DMS 273 treated with DMSO at 0.1 percent for 48 hours (cell line): ENCODE results near the gene CDH16.

ENCODE experiments used
- DNase-seq: peaks from one replicate; lab custom pipeline; 2025; lab: John Stamatoyannopoulos, UW

CDH16 gene

DNA sequence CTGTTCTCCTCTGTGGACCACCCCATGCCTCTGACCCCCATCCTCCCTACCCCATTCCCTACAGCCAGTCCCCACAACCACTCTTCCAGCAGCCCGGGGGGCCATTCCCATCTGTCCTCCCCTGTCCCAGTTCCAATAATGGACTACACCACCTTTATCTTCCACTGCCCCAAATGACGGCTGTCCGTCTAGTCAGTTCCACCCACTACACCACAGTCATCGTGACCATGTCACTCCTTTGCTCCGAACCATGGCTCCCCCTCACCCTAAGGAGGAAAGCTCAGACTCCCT lies 23.1 kb downstream of the CDH16 start:
- DNase-seq, result no peak

DNA sequence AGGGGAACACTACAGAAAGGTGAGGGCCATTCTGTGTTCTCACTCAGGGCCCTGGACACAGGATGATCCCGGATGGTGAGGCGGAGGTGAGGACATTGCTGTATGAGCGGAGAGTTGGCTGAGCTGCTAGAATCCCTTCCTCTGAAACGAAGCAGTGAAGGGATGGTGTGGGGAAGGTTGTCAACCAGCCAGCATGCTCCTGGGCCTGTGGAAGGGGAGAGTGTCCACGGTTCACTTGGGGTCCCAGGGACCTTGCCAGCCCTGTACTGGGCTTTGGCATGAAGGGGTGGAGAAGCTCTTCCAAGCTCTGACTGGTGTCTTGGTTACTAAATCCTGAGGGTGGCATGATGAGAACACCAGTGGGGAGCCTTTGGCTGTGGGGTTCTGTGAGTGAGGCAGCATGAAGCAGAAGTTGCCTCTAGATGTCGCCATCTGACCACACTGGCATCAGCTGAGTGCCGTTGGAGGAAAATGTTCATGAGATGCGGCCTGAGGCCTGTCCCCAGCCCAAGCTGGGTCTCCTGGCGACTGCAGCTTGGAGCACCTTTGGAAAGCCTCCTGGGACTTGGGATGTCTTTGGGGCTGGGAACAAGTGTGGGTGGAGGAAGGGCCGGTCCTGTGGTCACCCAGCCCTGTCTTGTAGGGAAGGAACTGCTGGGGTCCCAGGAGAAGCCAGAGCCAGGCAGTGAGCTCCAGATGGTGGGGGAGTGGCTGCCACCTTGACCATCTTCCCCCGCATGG lies 23.6 kb downstream of the CDH16 start:
- DNase-seq, result no peak

DNA sequence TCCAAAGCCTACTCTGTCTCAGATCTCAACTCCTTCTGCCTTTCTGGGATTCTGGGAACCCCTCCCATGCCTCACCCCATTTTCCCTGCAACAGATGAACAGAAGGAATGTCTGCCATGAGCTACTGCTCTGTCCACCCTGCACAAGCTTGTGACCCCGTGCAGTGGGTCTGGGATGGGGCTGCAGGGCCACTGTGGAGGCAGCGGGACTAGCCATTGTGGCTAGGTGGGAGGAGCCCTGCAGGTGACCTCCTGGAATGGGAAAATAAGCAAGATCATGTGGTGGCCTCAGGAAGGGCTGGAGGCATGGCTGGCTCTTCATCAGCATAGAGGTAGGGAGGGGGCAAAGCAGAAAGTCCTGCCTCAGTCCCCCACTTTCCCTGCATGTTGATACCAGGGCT lies 24.6 kb downstream of the CDH16 start:
- no peak for DNase-seq

DNA sequence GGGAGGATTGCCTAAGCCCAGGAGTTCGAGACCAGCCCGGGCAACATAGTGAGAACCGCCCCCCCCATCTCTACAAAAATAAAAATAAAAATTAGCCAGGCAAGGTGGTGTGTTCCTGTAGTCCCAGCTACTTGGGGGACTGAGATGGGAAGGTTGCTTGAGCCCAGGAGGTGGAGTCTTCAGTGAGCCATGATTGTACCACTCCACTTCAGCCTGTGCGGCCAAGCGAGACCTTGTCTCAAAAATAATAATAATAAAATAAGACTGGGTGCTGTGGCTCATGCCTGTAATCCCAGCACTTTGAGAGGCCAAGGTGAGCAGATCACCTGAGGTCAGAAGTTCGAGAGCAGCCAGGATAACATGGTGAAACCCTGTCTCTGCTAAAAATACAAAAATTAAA lies 26.9 kb downstream of the CDH16 start:
- no peak for DNase-seq

DNA sequence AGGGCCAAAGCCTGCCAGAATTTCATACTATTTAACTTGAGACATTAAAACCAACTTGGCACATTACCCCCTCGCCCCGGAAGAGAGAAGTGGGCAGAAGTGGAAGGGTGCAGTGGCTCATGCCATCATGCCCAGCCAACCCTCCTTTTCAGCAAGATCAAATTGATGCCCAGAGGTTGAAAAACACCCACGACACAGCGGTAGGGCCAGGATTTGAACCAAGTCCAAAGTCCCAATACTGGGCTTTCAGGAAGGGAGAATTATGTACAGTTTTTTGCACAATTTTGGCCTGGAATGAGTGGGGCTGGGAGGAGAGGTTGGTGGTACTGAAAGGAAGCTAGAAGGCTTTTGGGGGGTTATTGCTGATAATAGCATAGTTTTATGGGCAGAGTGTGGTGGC lies 27.3 kb downstream of the CDH16 start:
- DNase-seq, result no peak

DNA sequence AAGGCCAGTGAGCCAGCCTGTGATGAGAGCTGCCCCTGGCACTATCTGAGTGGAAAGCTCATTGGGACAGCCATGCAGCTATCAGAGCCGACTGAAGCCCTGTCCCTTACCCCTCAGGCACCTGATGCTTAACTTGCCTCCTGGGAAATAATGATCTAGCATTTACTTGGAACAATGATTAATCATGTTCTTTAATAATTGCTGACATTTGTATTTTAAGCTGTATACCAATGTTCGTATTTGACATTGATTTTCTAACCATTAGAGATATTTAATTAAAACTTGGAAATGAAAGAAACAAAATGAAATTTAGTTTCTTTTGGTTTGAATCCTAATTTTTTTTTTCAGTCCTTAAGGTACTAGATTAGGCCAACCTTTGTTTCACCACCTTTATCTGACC lies 27.9 kb downstream of the CDH16 start:
- DNase-seq, result no peak

DNA sequence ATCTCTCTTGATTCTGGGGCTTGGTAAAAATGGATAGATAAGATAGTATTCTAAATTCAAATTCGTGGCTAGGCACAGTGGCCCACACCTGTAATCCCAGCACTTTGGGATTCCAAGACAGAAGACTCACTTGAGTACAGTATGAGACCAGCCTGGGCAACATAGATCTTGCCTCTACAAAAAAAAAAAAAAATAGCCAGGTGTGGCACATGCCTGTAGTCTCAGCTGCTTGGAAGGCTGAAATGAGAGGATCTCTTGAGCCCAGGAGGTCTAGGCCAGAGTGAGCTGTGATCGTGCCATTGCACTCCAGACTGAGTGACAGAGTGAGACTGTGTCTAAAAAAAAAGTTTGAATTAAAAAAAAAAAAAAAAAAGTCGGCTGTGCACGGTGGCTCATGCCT lies 29.1 kb downstream of the CDH16 start:
- DNase-seq, result no peak

DNA sequence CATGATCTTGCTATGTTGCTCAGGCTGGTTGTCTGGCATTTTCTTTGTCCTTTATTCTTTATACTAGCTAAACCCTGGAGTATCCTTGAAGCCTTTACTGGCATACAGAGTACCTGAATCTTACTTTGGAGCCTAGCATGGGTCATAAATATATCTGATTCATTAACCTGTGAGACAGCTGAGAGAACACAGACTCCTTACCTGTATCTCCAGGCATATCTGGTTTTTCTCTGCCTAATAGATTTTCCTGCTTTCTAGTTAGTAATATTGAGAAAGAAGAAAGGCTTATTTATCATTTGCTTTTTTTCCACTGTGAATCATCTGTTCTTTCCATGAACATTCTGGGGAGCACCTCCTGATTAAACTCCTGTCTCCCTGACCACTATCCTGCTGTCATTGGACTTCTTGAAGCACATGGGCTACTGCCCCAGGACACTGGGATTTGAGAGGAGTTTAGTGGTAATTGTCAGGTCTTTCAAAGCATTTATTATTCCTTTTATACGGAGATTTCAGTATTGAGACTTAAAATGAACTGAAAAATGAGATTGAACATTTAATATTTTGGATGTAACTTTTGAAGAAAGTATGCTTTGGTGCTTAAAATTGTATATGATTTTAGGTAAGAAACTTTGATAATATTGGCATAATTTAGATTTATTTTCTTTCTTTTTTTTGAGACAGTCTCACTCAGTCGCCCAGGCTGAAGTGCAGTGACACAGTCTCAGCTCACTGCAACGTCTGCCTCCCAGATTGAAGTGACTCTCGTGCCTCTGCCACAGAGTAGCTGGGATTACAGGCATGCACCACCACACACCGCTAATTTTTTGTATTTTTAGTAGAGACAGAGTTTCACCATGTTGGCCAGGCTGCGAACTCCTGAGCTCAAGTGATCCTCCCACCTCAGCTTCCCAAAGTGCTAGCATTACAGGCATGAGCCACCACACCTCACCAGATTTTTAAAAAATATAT lies 29.8 kb downstream of the CDH16 start:
- DNase-seq, result no peak

DNA sequence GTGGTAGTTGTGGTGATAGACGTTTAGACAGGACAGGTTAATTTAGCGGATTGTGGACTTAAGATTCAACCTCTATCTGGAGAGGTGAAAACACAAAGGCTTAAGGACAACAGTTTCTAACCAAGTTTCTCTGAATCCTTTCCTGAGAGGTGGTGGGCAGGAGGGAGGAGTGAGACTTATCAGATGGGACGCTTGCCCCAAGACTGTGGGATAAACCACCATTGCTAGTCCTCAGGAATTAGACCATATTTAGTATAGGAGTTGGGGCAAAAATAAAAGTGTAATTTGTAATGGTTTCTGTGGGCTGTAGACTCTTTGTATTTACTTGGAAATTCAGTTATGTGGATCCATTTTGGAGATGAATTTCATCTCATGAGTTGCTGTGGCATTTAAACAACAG lies 31.8 kb downstream of the CDH16 start:
- no peak for DNase-seq

DNA sequence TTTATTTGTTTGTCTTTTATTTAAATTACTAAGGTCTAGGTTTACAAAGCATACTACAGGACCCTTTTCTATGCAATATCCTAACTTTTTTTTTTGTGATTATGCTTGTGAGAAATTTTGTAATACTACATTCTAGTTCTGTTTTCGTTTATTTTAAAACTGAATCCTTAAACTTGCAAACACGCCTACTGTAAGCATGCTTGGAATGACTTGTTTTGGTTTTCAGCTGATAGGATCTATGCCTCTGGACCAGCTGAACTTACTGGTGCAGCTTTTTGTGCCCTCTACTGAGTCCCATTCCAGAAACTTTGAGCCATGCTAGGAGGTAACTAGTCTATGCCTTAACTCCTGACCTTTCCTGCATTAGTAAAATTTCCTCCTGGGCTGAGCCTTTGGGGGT lies 32.4 kb downstream of the CDH16 start:
- DNase-seq, result no peak

DNA sequence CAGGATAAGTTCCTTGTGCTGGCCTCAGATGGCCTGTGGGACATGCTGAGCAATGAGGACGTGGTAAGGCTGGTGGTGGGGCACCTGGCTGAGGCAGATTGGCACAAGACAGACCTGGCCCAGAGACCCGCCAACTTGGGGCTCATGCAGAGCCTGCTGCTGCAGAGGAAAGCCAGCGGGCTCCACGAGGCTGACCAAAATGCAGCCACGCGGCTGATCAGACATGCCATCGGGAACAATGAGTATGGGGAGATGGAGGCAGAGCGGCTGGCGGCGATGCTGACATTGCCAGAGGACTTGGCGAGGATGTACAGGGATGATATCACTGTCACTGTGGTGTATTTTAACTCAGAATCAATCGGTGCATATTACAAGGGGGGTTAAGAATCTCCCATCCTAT lies 33.2 kb downstream of the CDH16 start:
- DNase-seq, result no peak

DNA sequence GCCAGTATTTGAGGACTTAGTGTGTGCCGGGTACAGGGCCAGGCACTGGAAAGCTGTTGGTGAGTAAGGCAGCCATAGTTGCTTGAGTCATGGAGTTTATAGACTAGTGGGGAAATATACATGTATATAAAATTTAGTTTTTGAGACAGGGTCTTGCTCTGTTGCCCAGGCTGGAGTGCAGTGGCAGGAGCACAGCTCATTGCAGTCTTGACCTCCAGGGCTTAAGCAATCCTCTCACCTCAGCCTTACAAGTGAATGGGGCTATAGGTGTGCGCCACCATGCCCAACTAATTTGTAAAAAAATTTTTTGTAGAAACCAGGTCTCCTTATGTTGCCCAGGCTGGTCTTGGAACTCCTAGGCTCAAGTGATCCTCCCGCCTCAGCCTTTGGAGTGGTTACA lies 36.0 kb downstream of the CDH16 start:
- DNase-seq, result no peak

DNA sequence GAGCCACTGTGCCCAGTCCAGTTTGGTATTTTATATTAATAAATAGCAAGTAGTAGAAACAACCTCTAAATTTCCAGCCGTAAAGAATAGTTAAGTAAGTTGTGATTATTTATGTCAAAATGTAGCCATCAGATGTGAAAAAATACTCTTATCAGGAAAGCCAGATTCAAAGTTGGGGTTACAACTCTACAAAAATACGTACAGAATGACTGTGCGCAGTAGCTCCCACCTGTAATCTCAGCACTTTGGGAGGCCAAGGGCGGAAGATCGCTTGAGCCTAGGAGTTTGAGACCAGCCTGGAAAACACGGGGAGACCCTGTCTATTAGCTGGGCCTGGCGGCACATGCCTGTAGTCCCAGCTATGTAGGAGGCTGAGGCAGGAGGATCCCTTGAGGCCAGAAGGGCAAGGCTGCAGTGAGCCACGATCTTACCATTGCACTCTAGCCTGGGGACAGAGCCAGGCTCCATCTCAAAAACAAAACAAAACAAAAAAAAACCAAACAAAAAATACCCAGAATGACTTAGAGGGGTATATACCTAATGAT lies 36.6 kb downstream of the CDH16 start:
- no peak for DNase-seq

DNA sequence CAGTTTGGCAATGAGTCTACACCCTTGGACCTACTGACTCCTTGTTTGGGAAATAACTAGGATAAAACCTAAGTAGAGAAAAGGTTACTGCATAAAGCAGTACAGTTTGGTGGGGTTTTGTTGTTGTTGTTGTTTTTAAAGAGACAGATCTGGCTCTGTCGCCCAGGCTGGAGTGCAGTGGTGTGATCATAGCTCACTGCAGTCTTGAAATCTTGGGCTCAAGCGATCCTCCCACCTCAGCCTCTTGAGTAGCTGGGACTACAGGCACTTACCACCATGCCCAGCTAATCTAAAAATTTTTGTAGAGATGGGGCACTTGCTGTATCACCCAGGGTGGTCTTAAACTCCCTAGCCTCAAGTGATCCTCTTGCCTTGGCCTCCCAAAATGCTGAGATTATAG lies 37.1 kb downstream of the CDH16 start:
- no peak for DNase-seq

DNA sequence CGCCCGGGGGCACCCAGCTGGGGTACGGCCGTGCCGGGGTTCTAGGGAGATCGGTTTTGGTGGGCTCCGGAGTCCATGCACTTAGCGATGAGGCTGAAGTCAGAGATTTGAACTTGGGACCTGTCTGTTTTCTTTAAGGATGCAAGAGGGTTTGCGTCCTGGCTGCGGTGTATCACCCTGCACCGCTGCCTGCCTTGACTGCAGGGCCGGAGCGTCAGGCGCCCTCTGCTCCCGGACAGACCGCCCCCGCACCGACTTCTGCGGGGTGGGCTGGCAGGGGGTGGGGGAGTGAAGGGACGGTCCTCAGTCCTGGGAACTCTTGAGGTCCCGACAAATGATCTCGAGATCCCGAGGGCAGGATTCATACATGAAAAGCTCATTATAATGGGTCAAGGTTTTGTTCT lies 37.7 kb downstream of the CDH16 start:
- DNase-seq, result no peak

DNA sequence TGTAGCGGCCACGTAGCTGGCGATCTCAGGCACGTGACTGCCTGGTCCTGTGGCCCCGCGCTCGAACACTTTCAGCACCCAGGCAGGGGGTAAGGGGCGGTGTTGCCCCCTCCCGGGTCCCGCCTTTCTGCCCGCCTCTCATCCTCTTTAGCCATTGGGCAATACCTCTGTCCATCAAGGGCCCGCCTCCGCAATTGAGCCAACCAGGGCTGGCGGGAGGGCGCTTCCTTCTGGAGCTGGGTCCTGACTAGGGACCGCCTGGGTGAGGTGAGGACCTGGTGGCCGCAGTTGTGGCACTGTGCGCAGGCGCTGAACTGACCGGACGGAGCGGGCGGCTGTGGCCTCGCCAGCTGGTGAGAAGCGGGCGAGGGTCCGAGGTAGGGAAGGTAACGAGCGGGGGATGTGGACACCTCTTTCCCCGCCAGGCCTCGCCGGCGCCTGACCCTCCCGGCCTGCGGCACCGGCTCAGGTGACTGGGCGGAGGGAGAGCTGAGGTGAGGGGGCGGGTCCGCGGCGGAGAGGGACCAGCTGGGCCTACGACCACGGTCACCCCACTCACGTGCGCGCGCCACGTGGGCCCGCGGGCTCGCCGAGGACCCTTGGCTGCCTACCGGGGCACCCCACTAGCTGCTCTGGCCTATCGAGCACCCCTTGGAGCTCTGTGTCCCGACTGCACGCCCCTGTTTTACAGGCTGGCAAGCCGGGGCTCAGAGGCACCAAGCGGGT lies 38.2 kb downstream of the CDH16 start, which contains the start of gene PDP2:
PDP2 (plus strand) TSS at position 228 of the 726 bp plus-strand sequence. CDS start 3,770 bp downstream, outside the sequence.
- peak; percentile 87 for DNase-seq

DNA sequence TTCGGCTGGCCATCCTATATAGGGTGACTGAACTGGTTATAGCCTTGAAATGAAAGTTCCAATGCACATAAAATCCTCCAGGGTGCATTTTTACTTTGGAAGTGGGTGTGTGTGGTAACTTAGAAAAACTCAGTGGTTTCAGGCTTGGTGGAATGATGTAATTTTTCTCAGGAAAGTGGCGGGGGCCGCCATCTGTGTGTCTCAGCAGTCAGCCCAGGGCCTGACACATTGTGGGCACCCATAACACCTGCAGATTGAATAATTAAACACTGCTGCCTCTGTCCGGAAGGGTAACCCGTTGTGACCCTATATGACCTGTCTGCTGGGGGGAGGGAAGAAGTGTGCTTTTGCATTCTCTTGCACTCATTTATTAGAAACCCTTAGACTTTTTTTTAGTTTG lies 40.6 kb downstream of the CDH16 start:
- peak; percentile 72 for DNase-seq

DNA sequence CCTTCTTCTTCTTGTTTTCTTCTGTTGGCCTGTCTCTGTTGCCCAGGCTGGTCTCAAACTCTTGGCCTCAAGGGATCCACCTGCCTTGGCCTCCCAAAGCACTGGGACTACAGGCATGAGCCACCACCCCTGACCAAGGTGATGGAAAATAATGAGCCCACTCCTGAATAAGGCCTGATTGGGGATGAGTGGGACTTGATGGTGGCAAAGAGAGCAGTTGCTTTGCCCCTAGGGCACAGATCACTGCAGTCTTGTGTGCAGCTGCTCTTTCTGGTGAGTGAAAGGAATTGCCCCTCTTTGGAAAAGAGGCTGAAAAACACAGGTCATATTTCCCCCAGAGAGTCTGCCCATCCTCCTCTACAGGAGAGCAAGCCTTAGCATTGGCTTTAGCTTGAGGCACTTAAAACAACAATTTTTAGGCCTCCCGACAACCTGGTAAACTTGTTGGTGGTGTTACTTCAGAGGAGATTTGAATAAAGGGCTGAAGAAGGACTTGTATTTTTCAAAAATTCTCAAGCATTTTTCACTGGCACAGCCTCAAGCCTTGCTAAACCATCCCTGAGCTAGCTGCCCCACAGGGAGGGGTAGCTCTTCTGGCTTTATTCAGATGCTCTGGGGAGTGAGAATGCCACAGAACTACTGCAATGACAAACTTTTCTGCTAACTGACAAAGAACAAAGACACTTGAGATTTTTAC lies 44.5 kb downstream of the CDH16 start:
- no peak for DNase-seq

DNA sequence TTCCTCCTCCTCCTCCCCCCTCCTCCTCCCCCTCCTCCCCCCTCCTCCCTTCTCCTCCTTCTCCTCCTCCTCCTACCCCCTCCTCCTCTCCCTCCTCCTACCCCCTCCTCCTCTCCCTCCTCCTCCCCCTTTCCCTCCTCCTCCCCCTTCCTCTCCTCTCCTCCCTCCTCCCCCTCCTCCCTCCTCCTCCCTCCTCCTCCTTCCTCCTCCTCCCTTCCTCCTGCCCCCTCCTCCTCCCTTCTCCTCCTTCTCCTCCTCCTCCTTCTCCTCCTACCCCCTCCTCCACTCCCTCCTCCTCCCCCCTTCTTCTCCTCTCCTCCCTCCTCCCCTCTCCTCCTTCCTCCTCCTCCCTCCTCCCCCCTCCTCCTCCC lies 45.0 kb downstream of the CDH16 start:
- no peak for DNase-seq

DNA sequence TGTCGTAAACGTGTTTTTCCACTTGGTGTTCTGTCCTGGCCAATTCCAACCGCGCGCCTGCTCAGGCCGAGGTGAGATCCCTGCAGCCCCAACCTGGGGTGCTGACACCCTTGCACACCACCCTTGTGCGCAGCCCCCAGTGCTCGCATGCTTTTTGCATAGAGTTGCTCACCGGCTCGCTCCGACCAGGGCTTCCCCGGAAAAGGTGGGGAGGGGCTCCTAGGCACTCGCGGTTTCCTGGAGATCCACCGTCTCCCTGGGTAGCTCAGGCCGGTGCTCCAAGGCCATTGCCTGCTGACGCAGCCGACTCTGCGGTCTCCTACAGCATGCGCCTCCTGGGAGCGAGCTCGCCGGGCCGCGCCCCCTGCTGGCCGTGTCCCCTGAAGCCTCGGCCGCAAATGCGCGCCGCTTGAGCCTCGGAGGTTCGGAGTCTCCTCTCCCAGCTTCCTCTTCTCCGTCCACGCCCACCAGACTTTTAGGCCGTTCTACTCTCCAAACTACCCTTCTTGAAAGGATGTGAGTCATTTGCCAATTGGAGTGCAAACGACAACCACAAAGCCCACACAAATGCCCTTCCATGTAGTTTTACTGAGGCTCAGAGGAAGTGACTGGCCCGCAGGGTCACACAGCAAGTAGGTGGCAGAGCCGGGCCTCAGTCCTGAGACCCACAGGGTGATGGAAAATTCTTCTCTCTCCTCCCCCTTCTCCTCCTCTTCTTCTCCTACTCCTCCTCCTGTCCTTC lies 45.6 kb downstream of the CDH16 start:
- DNase-seq, result peak; percentile 25

DNA sequence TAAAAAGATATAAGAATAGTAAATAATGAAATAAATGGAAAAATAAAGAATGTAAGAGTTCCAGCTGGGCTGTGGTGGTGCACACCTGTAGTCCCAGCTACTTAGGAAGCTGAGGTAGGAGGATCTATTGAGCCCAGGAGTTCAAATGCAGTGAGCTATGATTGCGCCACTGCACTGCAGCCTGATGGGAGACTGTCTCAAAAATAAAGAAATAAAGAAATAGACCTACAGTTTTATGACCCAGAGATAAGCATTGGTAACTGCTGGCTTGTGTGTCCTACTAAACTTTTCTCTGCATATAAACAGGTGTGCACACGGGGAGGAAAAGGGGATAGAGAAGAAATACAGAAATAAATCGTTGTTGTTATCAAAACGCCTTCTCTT lies 46.1 kb downstream of the CDH16 start:
- no peak for DNase-seq
